ENCODE measurements around the gene HDAC9.
"Not testable (repeated sequence)": the region's sequence is repeated elsewhere in the genome, so short reads cannot be mapped to it uniquely, and the experiment has no call there.

The HDAC9 gene

GRCh38 chr7:18721429-18721828 lies 225.9 kb downstream of the HDAC9 start:
- no peak for TF ChIP-seq CTCF (IDR thresholded peaks at IDR 0.05; ENCODE audit: insufficient read depth, low read length, poor library complexity, severe bottlenecking)
- H3K36me3 ChIP-seq (ENCODE audit: control insufficient read depth, insufficient read depth, low read length) = no peaks in the 10 kb centered on the region
- no peak overlapping the region for H3K4me3 ChIP-seq (replicated peaks; ENCODE audit: low read depth, low read length)
- DNase-seq (ENCODE audit: extremely low read depth, insufficient read length) = no peak
- H3K27me3 ChIP-seq (replicated peaks; ENCODE audit: control insufficient read depth, insufficient read depth, low read length) = no peaks in the 10 kb centered on the region

GRCh38 chr7:18724318-18724717 lies 228.8 kb downstream of the HDAC9 start:
- H3K4me3 ChIP-seq (replicated peaks; ENCODE audit: low read depth, low read length) = no peak overlapping the region
- no peak for TF ChIP-seq CTCF (IDR thresholded peaks at IDR 0.05; ENCODE audit: insufficient read depth, low read length, poor library complexity, severe bottlenecking)
- no peaks in the 10 kb centered on the region for H3K36me3 ChIP-seq (ENCODE audit: control insufficient read depth, insufficient read depth, low read length)
- no peaks in the 10 kb centered on the region for H3K27me3 ChIP-seq (replicated peaks; ENCODE audit: control insufficient read depth, insufficient read depth, low read length)
- DNase-seq (ENCODE audit: extremely low read depth, insufficient read length) = no peak

GRCh38 chr7:18727115-18727870 lies 231.7 kb downstream of the HDAC9 start:
- Histone ChIP-seq H3K4me3 (replicated peaks; ENCODE audit: low read depth, low read length) (no peak overlapping the region), H3K36me3 (ENCODE audit: control insufficient read depth, insufficient read depth, low read length) (no peaks in the 10 kb centered on the region), H3K27me3 (replicated peaks; ENCODE audit: control insufficient read depth, insufficient read depth, low read length) (no peaks in the 10 kb centered on the region)
- TF ChIP-seq CTCF (IDR thresholded peaks at IDR 0.05; ENCODE audit: insufficient read depth, low read length, poor library complexity, severe bottlenecking) = no peak
- DNase-seq (ENCODE audit: extremely low read depth, insufficient read length) = no peak

- not testable (repeated sequence) for DNase-seq (ENCODE audit: extremely low read depth, insufficient read length); H3K36me3 ChIP-seq (ENCODE audit: control insufficient read depth, insufficient read depth, low read length); H3K4me3 ChIP-seq (replicated peaks; ENCODE audit: low read depth, low read length); H3K27me3 ChIP-seq (replicated peaks; ENCODE audit: control insufficient read depth, insufficient read depth, low read length)
Observed at GRCh38 chr7:18736012-18736411, 240.5 kb downstream of the HDAC9 start.

GRCh38 chr7:18740579-18740988 lies 245.0 kb downstream of the HDAC9 start:
- TF ChIP-seq CTCF (IDR thresholded peaks at IDR 0.05; ENCODE audit: insufficient read depth, low read length, poor library complexity, severe bottlenecking) = no peak
- no peaks in the 10 kb centered on the region for H3K36me3 ChIP-seq (ENCODE audit: control insufficient read depth, insufficient read depth, low read length)
- H3K27me3 ChIP-seq (replicated peaks; ENCODE audit: control insufficient read depth, insufficient read depth, low read length) = no peaks in the 10 kb centered on the region
- no peak overlapping the region for H3K4me3 ChIP-seq (replicated peaks; ENCODE audit: low read depth, low read length)
- DNase-seq (ENCODE audit: extremely low read depth, insufficient read length) = peak; percentile 9

GRCh38 chr7:18753972-18754610 lies 258.5 kb downstream of the HDAC9 start:
- H3K36me3 ChIP-seq (ENCODE audit: control insufficient read depth, insufficient read depth, low read length) = no peaks in the 10 kb centered on the region
- H3K27me3 ChIP-seq (replicated peaks; ENCODE audit: control insufficient read depth, insufficient read depth, low read length) = no peaks in the 10 kb centered on the region
- no peak for DNase-seq (ENCODE audit: extremely low read depth, insufficient read length)
- no peak for TF ChIP-seq CTCF (IDR thresholded peaks at IDR 0.05; ENCODE audit: insufficient read depth, low read length, poor library complexity, severe bottlenecking)
- H3K4me3 ChIP-seq (replicated peaks; ENCODE audit: low read depth, low read length) = no peak overlapping the region
